Lower lobe of right lung (tissue), 2 donors: ENCODE data around the gene PLEKHA6. TPM values are rescaled to one million over a fixed set of nuclear protein-coding genes. Genes with fewer than 3 reads are reported as not detected.

Experiments
- ATAC-seq, 2 donors: fragments of 200-7000 bp; cut with Tn5 transposase; one replicate each; pipeline ENCODE4 v1.9.1; 2020 to 2022; ENCODE audit warnings: mild to moderate bottlenecking in 2 of 2, moderate library complexity in 2 of 2
- DNase-seq: peaks from one replicate; pipeline ENCODE4 v3.0.0-alpha.2; 2020
- H3K27ac ChIP-seq: fragments of 200-600 bp; one replicate; pipeline ENCODE4 v1.8.0; 2022
- H3K27me3 ChIP-seq: fragments of 200-600 bp; one replicate; pipeline ENCODE4 v1.8.0; 2022; ENCODE audit warnings: low read depth
- H3K36me3 ChIP-seq: fragments of 200-600 bp; one replicate; pipeline ENCODE4 v1.8.0; 2022; ENCODE audit warnings: mild to moderate bottlenecking
- H3K4me1 ChIP-seq: fragments of 200-600 bp; one replicate; pipeline ENCODE4 v1.8.0; 2022
- H3K4me3 ChIP-seq: fragments of 200-600 bp; one replicate; pipeline ENCODE4 v1.8.0; 2022; ENCODE audit warnings: mild to moderate bottlenecking
- H3K9me3 ChIP-seq: fragments of 200-600 bp; one replicate; pipeline ENCODE4 v1.8.0; 2022
- intact Hi-C: fragments of 100-400 bp; cut with DNase I; formaldehyde crosslinking; loops from one replicate; pipeline ENCODE4 v1.11.0; 2022
- total RNA-seq: library from RNA; stranded (reverse); fragmentation: NEBNext Ultra II Directional; extraction: Animal tissue kit (Norgen Biotek cat#: 25700); gene quantifications from one replicate; pipeline ENCODE4 v1.2.1, GENCODE V29; 2021
- TF ChIP-seq, protein P1 (sequence below): fragments of 200-600 bp; IDR thresholded peaks from one replicate; pipeline ENCODE4 v1.8.0; 2022; ENCODE audit warnings: antibody characterized with exemption, mild to moderate bottlenecking
- donor health status: DM: no; HTN: yes; CAD: no; lungs with severe emphysema.

Gene PLEKHA6
- total RNA-seq, 1 donor from 2014 or later = 7.6 TPM

DNA sequence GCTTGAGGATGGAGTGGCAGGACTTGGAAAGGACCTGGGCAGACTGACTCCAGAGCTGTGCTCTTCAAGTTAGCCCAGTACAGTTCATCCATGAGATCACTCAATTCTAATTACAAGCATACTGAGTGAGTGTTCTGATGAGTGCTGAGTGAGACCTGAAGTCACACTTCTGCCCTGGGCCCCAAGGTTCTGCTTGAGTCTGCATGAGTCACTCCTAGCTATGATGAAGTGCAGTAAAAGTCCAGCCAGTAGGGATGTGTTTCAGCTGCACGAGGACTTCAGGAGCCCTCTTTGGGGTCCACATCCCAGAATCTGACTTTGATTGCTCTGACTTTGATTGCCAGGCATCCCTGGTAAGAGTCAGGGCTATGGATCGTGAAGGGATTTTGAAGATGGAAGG is 35.8 kb downstream of the PLEKHA6 start:
- no peak overlapping the region for H3K27ac ChIP-seq
- TF ChIP-seq, protein P1, sequence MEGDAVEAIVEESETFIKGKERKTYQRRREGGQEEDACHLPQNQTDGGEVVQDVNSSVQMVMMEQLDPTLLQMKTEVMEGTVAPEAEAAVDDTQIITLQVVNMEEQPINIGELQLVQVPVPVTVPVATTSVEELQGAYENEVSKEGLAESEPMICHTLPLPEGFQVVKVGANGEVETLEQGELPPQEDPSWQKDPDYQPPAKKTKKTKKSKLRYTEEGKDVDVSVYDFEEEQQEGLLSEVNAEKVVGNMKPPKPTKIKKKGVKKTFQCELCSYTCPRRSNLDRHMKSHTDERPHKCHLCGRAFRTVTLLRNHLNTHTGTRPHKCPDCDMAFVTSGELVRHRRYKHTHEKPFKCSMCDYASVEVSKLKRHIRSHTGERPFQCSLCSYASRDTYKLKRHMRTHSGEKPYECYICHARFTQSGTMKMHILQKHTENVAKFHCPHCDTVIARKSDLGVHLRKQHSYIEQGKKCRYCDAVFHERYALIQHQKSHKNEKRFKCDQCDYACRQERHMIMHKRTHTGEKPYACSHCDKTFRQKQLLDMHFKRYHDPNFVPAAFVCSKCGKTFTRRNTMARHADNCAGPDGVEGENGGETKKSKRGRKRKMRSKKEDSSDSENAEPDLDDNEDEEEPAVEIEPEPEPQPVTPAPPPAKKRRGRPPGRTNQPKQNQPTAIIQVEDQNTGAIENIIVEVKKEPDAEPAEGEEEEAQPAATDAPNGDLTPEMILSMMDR = no peak
- intact Hi-C loops = no loop called here
- ATAC-seq (no peak), DNase-seq (no peak)
- H3K9me3 ChIP-seq = no peaks in the 10 kb centered on the region
- no peaks in the 10 kb centered on the region for H3K4me1 ChIP-seq
- H3K4me3 ChIP-seq = no peak overlapping the region
- no peaks in the 10 kb centered on the region for H3K27me3 ChIP-seq
- no peaks in the 10 kb centered on the region for H3K36me3 ChIP-seq

- Histone ChIP-seq H3K4me3 (no peak overlapping the region), H3K27ac (no peak overlapping the region), H3K27me3 (no peaks in the 10 kb centered on the region), H3K36me3 (no peaks in the 10 kb centered on the region), H3K9me3 (no peaks in the 10 kb centered on the region), H3K4me1 (no peaks in the 10 kb centered on the region)
- no peak for DNase-seq
- TF ChIP-seq, protein P1 = no peak
- no peak for ATAC-seq
- intact Hi-C loops = no loop called here
Observed at GRCh38 chr1:204322339-204322868, 37.3 kb downstream of the PLEKHA6 start.

GRCh38 chr1:204321665-204322064 is 38.1 kb downstream of the PLEKHA6 start:
- no peak for DNase-seq
- Histone ChIP-seq H3K4me1 (no peaks in the 10 kb centered on the region), H3K4me3 (no peak overlapping the region), H3K27ac (no peak overlapping the region), H3K9me3 (no peaks in the 10 kb centered on the region), H3K27me3 (no peaks in the 10 kb centered on the region), H3K36me3 (no peaks in the 10 kb centered on the region)
- ATAC-seq = no peak
- intact Hi-C loops = no loop called here
- TF ChIP-seq, protein P1 = no peak

DNA sequence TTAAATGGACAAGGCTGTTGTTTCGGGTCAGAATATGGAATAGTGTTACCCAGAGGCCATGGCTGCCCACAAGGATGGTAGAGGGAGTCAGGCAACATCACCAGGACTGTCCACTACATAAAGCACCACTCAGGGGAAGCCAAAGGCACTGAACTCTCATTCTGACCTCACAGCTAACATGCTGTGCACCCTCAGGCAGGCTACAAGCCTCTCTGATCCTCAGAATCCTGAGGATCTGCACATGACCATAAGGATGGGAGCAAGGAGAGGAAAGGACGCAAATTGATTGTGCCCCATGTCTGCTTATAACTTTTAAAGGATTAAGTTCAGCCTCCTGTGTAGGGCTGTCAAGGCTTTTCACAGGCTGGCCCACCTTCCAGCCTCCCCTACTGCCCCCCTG is 38.7 kb downstream of the PLEKHA6 start:
- no peak overlapping the region for H3K4me3 ChIP-seq
- ATAC-seq (no peak), DNase-seq (no peak)
- no peaks in the 10 kb centered on the region for H3K27me3 ChIP-seq
- no peaks in the 10 kb centered on the region for H3K4me1 ChIP-seq
- intact Hi-C loops = no loop called here
- TF ChIP-seq, protein P1 = no peak
- no peaks in the 10 kb centered on the region for H3K36me3 ChIP-seq
- H3K27ac ChIP-seq = no peak overlapping the region
- H3K9me3 ChIP-seq = no peaks in the 10 kb centered on the region

GRCh38 chr1:204320382-204320804 is 39.3 kb downstream of the PLEKHA6 start:
- H3K9me3 ChIP-seq = no peaks in the 10 kb centered on the region
- TF ChIP-seq, protein P1 = no peak
- no peak overlapping the region for H3K27ac ChIP-seq
- no peak for DNase-seq
- H3K4me1 ChIP-seq = no peaks in the 10 kb centered on the region
- no peaks in the 10 kb centered on the region for H3K36me3 ChIP-seq
- H3K4me3 ChIP-seq = no peak overlapping the region
- no peak for ATAC-seq
- intact Hi-C loops = no loop called here
- no peaks in the 10 kb centered on the region for H3K27me3 ChIP-seq

GRCh38 chr1:204319462-204319861 is 40.3 kb downstream of the PLEKHA6 start:
- TF ChIP-seq, protein P1 = no peak
- no peaks in the 10 kb centered on the region for H3K36me3 ChIP-seq
- DNase-seq (no peak), ATAC-seq (no peak)
- H3K27me3 ChIP-seq = no peaks in the 10 kb centered on the region
- H3K9me3 ChIP-seq = no peaks in the 10 kb centered on the region
- intact Hi-C loops = no loop called here
- no peak overlapping the region for H3K4me3 ChIP-seq
- no peaks in the 10 kb centered on the region for H3K4me1 ChIP-seq
- H3K27ac ChIP-seq = no peak overlapping the region
